Astrocyte (in vitro differentiated cells and primary cell): ENCODE results near the gene ARCN1. TPM values are rescaled to one million over a fixed set of nuclear protein-coding genes. Genes with fewer than 3 reads are reported as not detected.
A peak's percentile ranks its signal among the peaks of the same experiment; 100 is the strongest.

Experiments used
- DNase-seq: peaks from one replicate; pipeline ENCODE4 v3.0.0-alpha.2; 2010; ENCODE audit warnings: low read depth
- FAIRE-seq: peaks from 2 replicates; lab custom pipeline; 2011; peaks lifted over from hg19 to GRCh38; lab: Jason Lieb, UNC
- H2AFZ ChIP-seq: 2 replicates; pipeline ENCODE4 v1.6.0; 2012; ENCODE audit warnings: low read depth, low read length, inconsistent platforms
- H3K27ac ChIP-seq: 2 replicates; pipeline ENCODE4 v1.5.1; 2011; ENCODE audit warnings: low read depth, low read length, inconsistent platforms
- H3K27me3 ChIP-seq: 2 replicates; pipeline ENCODE4 v1.6.0; 2011; ENCODE audit warnings: low read length, inconsistent platforms; ENCODE audit not compliant: insufficient read depth
- H3K36me3 ChIP-seq: 2 replicates; pipeline ENCODE4 v1.5.1; 2011; ENCODE audit warnings: low read length, inconsistent platforms; ENCODE audit not compliant: insufficient read depth
- H3K4me1 ChIP-seq: 2 replicates; pipeline ENCODE4 v1.5.1; 2011; ENCODE audit warnings: low read length, inconsistent platforms; ENCODE audit not compliant: insufficient read depth
- H3K4me2 ChIP-seq: 2 replicates; pipeline ENCODE4 v1.6.0; 2012; ENCODE audit warnings: low read length, inconsistent platforms
- H3K4me3 ChIP-seq: 2 replicates; pipeline ENCODE4 v1.5.1; 2011; ENCODE audit warnings: low read depth, mild to moderate bottlenecking, low read length, inconsistent platforms; ENCODE audit not compliant: insufficient read depth
- H3K79me2 ChIP-seq: 2 replicates; pipeline ENCODE4 v1.6.0; 2012; ENCODE audit warnings: mild to moderate bottlenecking, low read length, inconsistent platforms; ENCODE audit not compliant: insufficient read depth
- H3K9ac ChIP-seq: 2 replicates; pipeline ENCODE4 v1.6.0; 2012; ENCODE audit warnings: mild to moderate bottlenecking, low read length, inconsistent platforms
- H3K9me3 ChIP-seq: 2 replicates; pipeline ENCODE4 v1.5.1; 2012; ENCODE audit warnings: low read depth, mild to moderate bottlenecking, low read length, inconsistent platforms; ENCODE audit not compliant: insufficient read depth
- H4K20me1 ChIP-seq: 2 replicates; pipeline ENCODE4 v1.6.0; 2012; ENCODE audit warnings: low read length, inconsistent platforms; ENCODE audit not compliant: insufficient read depth
- H3K27ac Mint-ChIP-seq: one replicate; pipeline ENCODE4 v1.8.0; 2021; ENCODE audit warnings: mild to moderate bottlenecking, mixed read lengths; ENCODE audit not compliant: unreplicated experiment
- H3K27me3 Mint-ChIP-seq: one replicate; pipeline ENCODE4 v1.8.0; 2021; ENCODE audit warnings: low read depth, mixed read lengths; ENCODE audit not compliant: unreplicated experiment
- H3K36me3 Mint-ChIP-seq: one replicate; pipeline ENCODE4 v1.8.0; 2021; ENCODE audit warnings: low read depth, mixed read lengths; ENCODE audit not compliant: unreplicated experiment
- H3K4me1 Mint-ChIP-seq: one replicate; pipeline ENCODE4 v1.8.0; 2021; ENCODE audit warnings: low read depth, mixed read lengths; ENCODE audit not compliant: unreplicated experiment
- H3K4me3 Mint-ChIP-seq: one replicate; pipeline ENCODE4 v1.8.0; 2021; ENCODE audit warnings: mild to moderate bottlenecking, moderate library complexity, mixed read lengths; ENCODE audit not compliant: unreplicated experiment
- H3K9me3 Mint-ChIP-seq: one replicate; pipeline ENCODE4 v1.8.0; 2021; ENCODE audit warnings: mild to moderate bottlenecking, mixed read lengths; ENCODE audit not compliant: unreplicated experiment
- CTCF ChIP-seq: IDR thresholded peaks from 2 replicates; pipeline ENCODE4 v1.5.1; 2011; ENCODE audit warnings: low read depth, mild to moderate bottlenecking, inconsistent platforms, low read length, moderate library complexity; ENCODE audit not compliant: insufficient read depth
- EZH2 ChIP-seq: IDR thresholded peaks from 2 replicates; pipeline ENCODE4 v1.6.1; 2012; ENCODE audit warnings: mild to moderate bottlenecking, low read length, inconsistent platforms; ENCODE audit not compliant: insufficient read depth
- total RNA-seq: library from RNA; stranded (reverse); gene quantifications from 2 replicates; pipeline ENCODE4 v1.2.1, GENCODE V29; 2021

The ARCN1 gene
- total RNA-seq, 1 donor from 2014 or later, result 255 TPM

DNA sequence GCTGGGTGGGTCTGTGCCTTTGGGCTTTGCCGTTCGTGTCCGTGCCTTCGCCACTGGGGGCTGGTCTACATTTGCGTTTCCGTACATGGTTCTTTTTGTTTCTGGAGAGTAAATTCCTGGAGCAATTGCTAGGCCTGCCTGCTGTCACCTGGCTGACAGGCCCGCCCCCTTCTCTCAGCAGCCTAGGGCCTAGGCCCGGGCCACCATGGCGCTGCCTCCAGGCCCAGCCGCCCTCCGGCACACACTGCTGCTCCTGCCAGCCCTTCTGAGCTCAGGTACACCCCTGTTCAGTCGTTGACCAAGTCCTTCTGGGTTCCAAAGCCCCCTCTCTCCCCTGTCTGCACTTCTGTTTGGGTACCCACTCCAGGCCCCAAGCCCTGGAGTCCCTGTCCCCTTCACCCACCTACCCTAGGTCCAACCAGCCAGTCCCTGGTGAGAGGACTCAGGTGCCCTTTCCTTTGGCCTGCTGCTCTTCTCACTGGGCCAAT is 40.6 kb upstream of the ARCN1 start:
- no peaks in the 10 kb centered on the region for H3K27me3 Mint-ChIP-seq
- Histone ChIP-seq H2AFZ (peak overlapping the region; percentile 86), H3K79me2 (no peaks in the 10 kb centered on the region), H3K36me3 (no peaks in the 10 kb centered on the region), H3K4me1 (peaks cover 14% of the 10 kb centered on the region), H3K4me2 (peak overlapping the region; percentile 98), H3K4me3 (peak overlapping the region; percentile 82), H3K9ac (peak overlapping the region; percentile 76), H3K9me3 (no peaks in the 10 kb centered on the region), H3K27ac (no peak overlapping the region), H3K27me3 (no peaks in the 10 kb centered on the region), H4K20me1 (no peaks in the 10 kb centered on the region)
- peak overlapping the region; percentile 96 for H3K4me3 Mint-ChIP-seq
- TF ChIP-seq EZH2, result no peak
- TF ChIP-seq CTCF, result no peak
- no peaks in the 10 kb centered on the region for H3K9me3 Mint-ChIP-seq
- H3K27ac Mint-ChIP-seq, result peak overlapping the region; percentile 90
- peaks cover 19% of the 10 kb centered on the region for H3K36me3 Mint-ChIP-seq
- no peak for DNase-seq
- FAIRE-seq, result no peak
- peaks cover 6% of the 10 kb centered on the region for H3K4me1 Mint-ChIP-seq

DNA sequence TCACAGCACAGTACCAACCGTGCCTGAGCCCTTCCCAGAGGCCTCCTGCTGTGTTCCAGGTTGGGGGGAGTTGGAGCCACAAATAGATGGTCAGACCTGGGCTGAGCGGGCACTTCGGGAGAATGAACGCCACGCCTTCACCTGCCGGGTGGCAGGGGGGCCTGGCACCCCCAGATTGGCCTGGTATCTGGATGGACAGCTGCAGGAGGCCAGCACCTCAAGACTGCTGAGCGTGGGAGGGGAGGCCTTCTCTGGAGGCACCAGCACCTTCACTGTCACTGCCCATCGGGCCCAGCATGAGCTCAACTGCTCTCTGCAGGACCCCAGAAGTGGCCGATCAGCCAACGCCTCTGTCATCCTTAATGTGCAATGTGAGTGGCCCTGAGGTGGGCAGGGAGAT is 40.1 kb upstream of the ARCN1 start:
- no peak for TF ChIP-seq CTCF
- TF ChIP-seq EZH2, result no peak
- Histone ChIP-seq H3K79me2 (no peaks in the 10 kb centered on the region), H3K27ac (no peak overlapping the region), H3K27me3 (no peaks in the 10 kb centered on the region), H4K20me1 (no peaks in the 10 kb centered on the region), H3K4me2 (peak overlapping the region; percentile 98), H3K9ac (peak overlapping the region; percentile 76), H3K9me3 (no peaks in the 10 kb centered on the region), H3K4me3 (peak overlapping the region; percentile 82), H2AFZ (no peak overlapping the region), H3K36me3 (no peaks in the 10 kb centered on the region), H3K4me1 (peaks cover 14% of the 10 kb centered on the region)
- H3K27me3 Mint-ChIP-seq, result no peaks in the 10 kb centered on the region
- no peaks in the 10 kb centered on the region for H3K9me3 Mint-ChIP-seq
- peak overlapping the region; percentile 58 for H3K27ac Mint-ChIP-seq
- no peak for DNase-seq
- H3K4me1 Mint-ChIP-seq, result peaks cover 6% of the 10 kb centered on the region
- H3K4me3 Mint-ChIP-seq, result peak overlapping the region; percentile 96
- peaks cover 16% of the 10 kb centered on the region for H3K36me3 Mint-ChIP-seq
- FAIRE-seq, result no peak

DNA sequence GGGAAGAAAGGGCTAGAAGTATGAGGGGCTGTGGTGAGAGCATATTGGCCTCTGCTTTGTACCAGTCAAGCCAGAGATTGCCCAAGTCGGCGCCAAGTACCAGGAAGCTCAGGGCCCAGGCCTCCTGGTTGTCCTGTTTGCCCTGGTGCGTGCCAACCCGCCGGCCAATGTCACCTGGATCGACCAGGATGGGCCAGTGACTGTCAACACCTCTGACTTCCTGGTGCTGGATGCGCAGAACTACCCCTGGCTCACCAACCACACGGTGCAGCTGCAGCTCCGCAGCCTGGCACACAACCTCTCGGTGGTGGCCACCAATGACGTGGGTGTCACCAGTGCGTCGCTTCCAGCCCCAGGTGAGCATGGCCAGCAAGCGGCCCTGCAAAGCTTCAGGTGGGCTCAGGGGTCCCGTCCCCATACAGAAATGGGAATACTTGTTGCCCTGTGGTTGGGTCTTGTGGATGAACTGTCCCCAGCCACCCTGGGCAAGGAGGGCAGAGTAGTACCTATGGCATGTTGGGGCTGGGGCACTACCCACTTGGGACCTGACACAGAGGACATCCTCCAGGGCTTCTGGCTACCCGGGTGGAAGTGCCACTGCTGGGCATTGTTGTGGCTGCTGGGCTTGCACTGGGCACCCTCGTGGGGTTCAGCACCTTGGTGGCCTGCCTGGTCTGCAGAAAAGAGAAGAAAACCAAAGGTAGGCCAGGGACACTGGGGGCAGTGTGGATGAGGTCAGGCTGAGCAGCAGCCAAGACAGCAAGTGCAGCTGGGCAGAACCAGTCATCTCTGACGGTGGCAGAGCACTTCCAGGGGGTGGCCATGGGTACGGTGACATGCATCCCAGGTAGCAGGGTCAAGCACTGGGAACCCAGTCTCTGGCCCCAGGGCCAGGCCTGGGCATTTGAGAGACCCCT is 39.1 kb upstream of the ARCN1 start:
- no peaks in the 10 kb centered on the region for H3K27me3 Mint-ChIP-seq
- H3K9me3 ChIP-seq, result no peaks in the 10 kb centered on the region
- no peak overlapping the region for H2AFZ ChIP-seq
- TF ChIP-seq EZH2 (no peak), CTCF (no peak)
- H3K9ac ChIP-seq, result no peak overlapping the region
- no peaks in the 10 kb centered on the region for H3K9me3 Mint-ChIP-seq
- no peak overlapping the region for H3K4me3 ChIP-seq
- no peaks in the 10 kb centered on the region for H3K36me3 ChIP-seq
- peaks cover 6% of the 10 kb centered on the region for H3K4me1 Mint-ChIP-seq
- no peak overlapping the region for H3K4me3 Mint-ChIP-seq
- no peak for DNase-seq
- H3K27ac ChIP-seq, result no peak overlapping the region
- H3K79me2 ChIP-seq, result no peaks in the 10 kb centered on the region
- H3K36me3 Mint-ChIP-seq, result peaks cover 17% of the 10 kb centered on the region
- no peak for FAIRE-seq
- H3K4me1 ChIP-seq, result peaks cover 14% of the 10 kb centered on the region
- no peak overlapping the region for H3K4me2 ChIP-seq
- no peak overlapping the region for H3K27ac Mint-ChIP-seq
- H3K27me3 ChIP-seq, result no peaks in the 10 kb centered on the region
- no peaks in the 10 kb centered on the region for H4K20me1 ChIP-seq
